HEK293 (cell line): Measurements from ENCODE around the gene GPR101.

Source experiments
- HIC1 ChIP-seq: fragments of 450-650 bp; formaldehyde crosslinking; IDR thresholded peaks from 2 replicates; pipeline ENCODE4 v1.5.1; 2016; ENCODE audit warnings: missing biosample characterization, missing genetic modification characterization
- HOXA7 ChIP-seq: sonication (generic); formaldehyde crosslinking; IDR thresholded peaks from 2 replicates; pipeline ENCODE4 v1.8.1; 2022; ENCODE audit warnings: missing genetic modification reagents, borderline replicate concordance
- KLF17 ChIP-seq: fragments of 450-650 bp; formaldehyde crosslinking; IDR thresholded peaks from 2 replicates; pipeline ENCODE4 v1.5.1; 2016; ENCODE audit warnings: missing biosample characterization, missing genetic modification characterization
- ZNF274 ChIP-seq, 2 experiments: fragments of 200-500 bp in 1 of 2; fragments of 450-650 bp in 1 of 2; sonication (Bioruptor generic) in 1 of 2; formaldehyde crosslinking in 1 of 2; IDR thresholded peaks; 2 replicates each; pipeline versions ENCODE4 v1.5.1 to v1.6.1; 2014 to 2016; ENCODE audit warnings: borderline replicate concordance in 1 of 2, inconsistent platforms in 1 of 2, low read length in 1 of 2, missing biosample characterization in 1 of 2, missing genetic modification characterization in 1 of 2
- ZNF362 ChIP-seq: fragments of 450-650 bp; formaldehyde crosslinking; IDR thresholded peaks from 2 replicates; pipeline ENCODE4 v1.5.1; 2016; ENCODE audit warnings: missing biosample characterization, missing genetic modification characterization
- ZNF529 ChIP-seq: fragments of 450-650 bp; formaldehyde crosslinking; IDR thresholded peaks from 2 replicates; pipeline ENCODE4 v1.5.1; 2017; ENCODE audit warnings: missing genetic modification characterization, missing biosample characterization; ENCODE audit not compliant: insufficient replicate concordance
- ZXDB ChIP-seq: fragments of 450-650 bp; formaldehyde crosslinking; IDR thresholded peaks from 2 replicates; pipeline ENCODE4 v1.5.1; 2016; ENCODE audit warnings: missing biosample characterization, missing genetic modification characterization
- TF ChIP-seq, protein P1 (sequence below): fragments of 450-650 bp; formaldehyde crosslinking; IDR thresholded peaks from 2 replicates; pipeline ENCODE4 v1.5.1; 2016; ENCODE audit warnings: missing biosample characterization, missing genetic modification characterization

DNA sequence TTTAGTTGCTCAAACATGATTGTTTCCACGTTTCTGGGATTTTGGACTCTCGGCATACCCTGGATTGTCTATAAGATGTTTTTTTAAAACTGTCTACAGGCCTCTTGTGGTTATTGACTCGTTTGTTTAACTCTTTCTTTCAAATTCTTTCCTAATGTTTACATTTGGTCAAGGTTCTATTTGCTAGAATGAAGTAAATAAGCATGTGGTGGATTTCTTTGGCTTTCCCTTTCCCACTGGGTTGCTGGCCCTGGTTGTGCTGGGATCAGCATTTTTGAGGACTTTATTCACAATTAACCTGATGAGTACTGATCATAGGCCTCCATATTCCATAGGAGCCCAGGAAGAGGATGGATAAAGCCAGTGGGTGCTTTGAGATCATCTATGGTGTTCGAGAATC is 11.1 kb upstream of the GPR101 start:
- no peak for TF ChIP-seq ZNF362 (tag by site-specific recombination)
- TF ChIP-seq, protein P1, sequence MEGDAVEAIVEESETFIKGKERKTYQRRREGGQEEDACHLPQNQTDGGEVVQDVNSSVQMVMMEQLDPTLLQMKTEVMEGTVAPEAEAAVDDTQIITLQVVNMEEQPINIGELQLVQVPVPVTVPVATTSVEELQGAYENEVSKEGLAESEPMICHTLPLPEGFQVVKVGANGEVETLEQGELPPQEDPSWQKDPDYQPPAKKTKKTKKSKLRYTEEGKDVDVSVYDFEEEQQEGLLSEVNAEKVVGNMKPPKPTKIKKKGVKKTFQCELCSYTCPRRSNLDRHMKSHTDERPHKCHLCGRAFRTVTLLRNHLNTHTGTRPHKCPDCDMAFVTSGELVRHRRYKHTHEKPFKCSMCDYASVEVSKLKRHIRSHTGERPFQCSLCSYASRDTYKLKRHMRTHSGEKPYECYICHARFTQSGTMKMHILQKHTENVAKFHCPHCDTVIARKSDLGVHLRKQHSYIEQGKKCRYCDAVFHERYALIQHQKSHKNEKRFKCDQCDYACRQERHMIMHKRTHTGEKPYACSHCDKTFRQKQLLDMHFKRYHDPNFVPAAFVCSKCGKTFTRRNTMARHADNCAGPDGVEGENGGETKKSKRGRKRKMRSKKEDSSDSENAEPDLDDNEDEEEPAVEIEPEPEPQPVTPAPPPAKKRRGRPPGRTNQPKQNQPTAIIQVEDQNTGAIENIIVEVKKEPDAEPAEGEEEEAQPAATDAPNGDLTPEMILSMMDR (tag by site-specific recombination) = no peak
- no peak for TF ChIP-seq ZNF529 (tag by site-specific recombination)
- no peak for TF ChIP-seq KLF17
- TF ChIP-seq HOXA7 (CRISPR knock-in tag) = no peak
- no peak for TF ChIP-seq ZXDB (tag by site-specific recombination)
- no peak for TF ChIP-seq HIC1
- no peak for TF ChIP-seq ZNF274 (IDR thresholded peaks at IDR 0.05; ENCODE audit: low read length)
- TF ChIP-seq ZNF274 (tag by site-specific recombination; IDR thresholded peaks at IDR 0.05; ENCODE audit: borderline replicate concordance) = no peak
